ENCODE measurements around the gene SUSD2.
"Not testable (repeated sequence)": the region's sequence is repeated elsewhere in the genome, so short reads cannot be mapped to it uniquely, and the experiment has no call there.

Gene SUSD2

GRCh38 chr22:24187731-24188644 lies 6.7 kb downstream of the SUSD2 start:
- no peak overlapping the region for H3K4me3 ChIP-seq (ENCODE audit: low read depth, low read length)

DNA sequence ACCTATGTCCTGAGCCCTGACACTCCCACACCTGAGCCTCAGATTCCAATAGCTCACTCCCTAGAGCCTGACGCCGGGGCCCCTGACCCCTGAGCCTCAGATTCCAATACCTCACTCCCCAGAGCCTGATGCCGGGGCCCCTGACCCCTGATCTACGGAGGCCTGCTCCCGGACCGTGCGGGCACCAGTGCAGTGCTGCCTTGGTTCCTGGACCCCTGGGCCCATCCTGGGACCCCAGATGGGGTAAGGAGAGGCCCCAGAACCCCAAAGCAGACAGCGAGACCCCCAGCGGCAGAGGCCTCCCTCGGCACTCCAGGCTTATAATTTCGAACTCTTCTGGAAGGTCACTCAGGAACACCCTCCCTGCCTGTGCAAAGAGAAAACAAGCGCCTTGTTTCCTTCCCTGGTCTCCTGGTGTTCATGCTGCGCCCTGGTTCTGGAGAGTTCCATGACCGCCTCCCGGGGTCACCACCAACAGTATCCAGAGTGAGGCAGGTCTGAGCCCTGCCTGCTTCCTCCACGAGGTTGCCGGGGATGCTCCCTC lies 7.5 kb downstream of the SUSD2 start:
- H3K4me3 ChIP-seq (ENCODE audit: low read depth, low read length) = no peak overlapping the region

GRCh38 chr22:24189249-24190158 lies 8.2 kb downstream of the SUSD2 start:
- no peak overlapping the region for H3K4me3 ChIP-seq (ENCODE audit: low read depth, low read length)

DNA sequence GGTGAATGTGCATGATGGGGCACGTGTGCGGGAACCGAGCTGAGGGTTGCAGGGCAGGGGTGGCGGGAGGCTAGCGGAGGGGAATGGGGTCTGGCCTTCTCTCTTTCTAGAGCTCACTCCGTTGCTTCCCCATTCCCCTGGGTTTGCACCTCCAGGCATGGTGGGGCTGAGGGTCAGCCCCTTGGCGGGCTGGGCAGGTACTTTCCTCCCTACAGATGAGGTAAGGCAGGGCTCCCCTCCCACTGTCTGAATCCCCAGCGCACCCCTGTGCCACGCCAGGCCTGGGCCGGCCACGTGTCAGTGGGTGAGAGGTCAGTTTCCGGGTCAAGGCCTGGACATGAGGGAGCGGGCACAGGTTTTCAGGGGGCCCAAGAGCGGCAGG lies 8.9 kb downstream of the SUSD2 start:
- H3K4me3 ChIP-seq (ENCODE audit: low read depth, low read length) = no peak overlapping the region

DNA sequence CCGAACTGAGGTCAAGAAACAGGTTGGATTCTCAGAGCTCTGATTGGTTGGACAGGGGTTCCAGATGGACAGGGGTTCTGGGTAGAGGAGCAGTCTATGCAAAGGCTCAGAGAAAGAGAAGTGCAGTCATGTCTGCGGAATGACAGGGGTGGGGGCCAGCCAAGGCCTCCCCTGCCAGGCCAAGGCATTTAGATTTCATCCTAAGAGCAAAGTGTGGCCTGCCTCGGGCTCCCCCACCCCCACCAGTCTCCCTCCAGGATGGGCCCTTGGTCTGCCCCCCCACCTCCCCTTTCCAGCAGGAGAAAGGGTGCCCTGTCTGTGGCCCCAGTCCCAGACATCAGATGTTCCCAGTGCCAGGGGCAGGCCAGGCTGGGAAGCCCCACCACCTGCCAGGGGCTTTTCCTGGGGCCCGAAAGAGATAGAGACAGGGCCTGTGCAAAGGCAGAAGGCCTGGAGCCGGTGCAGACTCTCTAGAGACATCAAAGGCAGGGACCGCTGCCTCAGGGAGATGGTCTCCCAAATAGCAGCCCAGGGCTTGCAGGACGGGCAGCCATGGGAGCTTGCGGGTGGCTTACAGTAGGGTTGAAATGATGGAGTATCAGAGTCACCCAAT lies 9.4 kb downstream of the SUSD2 start:
- H3K4me3 ChIP-seq (ENCODE audit: low read depth, low read length) = no peak overlapping the region

DNA sequence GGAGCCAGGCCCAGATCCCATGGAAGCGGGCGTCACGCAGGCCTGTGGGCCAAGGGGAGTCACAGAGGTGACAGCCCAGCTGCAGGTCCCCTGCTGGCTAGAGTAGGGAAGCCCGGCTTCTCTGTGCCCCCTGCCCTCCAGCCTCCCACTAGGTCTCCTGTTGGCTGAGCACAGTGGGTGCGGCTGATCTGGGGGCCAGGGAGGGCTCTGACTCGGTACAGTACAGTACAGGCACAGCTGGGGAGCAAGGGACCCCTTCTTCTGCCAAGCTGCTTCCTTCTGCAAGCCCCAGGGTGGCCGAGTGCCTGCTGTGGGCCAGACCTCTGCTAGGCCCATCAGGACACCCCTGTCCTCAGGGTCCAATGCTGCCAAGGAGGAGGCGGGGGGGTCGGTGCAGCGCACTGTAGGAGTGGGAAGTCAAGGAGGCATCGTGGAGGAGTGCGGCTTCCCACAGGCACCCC lies 10.1 kb downstream of the SUSD2 start:
- H3K4me3 ChIP-seq (ENCODE audit: low read depth, low read length) = no peak overlapping the region

DNA sequence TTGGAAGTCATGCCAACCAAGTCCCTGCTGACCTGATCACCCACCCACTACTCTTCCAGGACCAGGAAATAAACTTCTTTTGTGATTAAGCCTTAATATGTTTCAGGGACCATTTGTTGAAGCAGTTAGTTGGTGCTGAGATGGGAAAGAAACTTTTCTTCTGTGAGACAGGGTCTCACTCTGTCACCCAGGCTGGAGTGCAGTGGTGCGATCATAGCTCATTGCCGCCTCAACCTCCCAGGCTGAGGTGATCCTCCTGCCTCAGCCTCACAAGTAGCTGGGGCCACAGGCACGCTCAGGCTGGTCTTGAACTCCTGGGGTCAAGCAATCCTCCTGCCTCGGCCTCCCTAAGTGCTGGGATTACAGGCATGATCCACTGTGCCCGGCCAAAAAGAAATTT lies 10.6 kb downstream of the SUSD2 start:
- no peak overlapping the region for H3K4me3 ChIP-seq (ENCODE audit: low read depth, low read length)

DNA sequence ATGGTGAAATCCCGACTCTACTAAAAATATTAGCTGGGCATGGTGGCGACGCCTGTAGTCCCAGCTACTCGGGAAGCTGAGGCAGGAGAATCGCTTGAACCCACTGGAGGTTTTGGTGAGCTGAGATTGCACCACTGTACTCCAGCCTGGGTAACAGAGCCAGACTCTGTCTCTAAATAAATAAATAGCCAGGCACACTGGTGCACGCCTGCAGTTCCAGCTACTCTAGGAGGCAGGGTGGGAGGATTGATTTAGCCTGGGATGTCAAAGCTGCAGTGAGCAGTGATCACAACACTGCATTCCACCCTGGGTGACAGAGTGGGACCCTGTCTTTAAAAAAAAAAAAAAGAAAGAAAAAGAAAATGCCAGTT lies 17.4 kb downstream of the SUSD2 start:
- H3K4me3 ChIP-seq (ENCODE audit: low read depth, low read length) = no peak overlapping the region

DNA sequence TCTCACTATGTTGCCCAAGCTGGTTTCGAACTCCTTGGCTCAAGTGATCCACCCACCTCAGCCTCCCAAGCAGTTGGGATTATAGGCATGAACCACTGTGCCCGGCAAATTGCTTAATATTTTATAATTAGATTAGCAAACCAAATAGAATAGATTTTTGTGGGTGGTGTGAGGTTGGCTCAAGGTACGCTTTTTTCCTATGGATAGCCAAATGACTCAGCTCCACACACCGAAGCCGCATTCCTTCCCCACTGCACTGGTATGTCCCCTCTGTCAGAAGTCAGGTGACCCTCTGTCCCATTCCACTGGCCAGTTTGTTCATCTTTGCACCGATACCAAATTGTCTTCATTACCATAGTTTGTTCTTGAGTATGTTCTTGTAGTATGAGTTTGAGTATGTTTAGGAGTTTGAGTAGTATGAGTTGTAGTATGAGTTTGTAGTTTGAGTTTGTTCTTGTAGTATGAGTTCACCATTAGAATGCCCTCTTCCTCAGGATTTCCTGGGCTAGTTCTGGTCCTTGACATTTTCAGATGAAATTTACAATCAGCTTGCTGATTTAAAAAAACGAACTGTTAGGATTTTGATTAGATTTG lies 19.4 kb downstream of the SUSD2 start:
- H3K4me3 ChIP-seq (ENCODE audit: low read depth, low read length) = no peak overlapping the region

- H3K4me3 ChIP-seq (ENCODE audit: low read depth, low read length) = no peak overlapping the region
Measured at GRCh38 chr22:24201681-24202614, 20.7 kb downstream of the SUSD2 start.

DNA sequence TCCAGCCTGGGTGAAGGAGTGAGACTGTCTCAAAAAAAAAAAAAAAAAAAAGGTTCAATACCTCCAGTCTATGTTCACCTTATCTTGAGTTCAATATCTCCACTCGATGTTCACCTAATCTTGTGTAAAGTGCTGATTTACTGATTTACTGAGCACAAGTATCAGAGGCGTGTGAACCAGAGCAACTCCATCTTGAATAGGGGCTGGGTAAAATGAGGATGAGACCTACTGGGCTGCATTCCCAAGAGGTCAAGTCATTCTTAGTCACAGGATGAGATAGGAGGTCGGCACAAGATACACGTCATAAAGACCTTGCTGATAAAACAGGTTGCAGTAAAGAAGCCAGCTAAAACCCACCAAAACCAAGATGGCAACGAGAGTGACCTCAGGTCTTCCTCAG lies 22.6 kb downstream of the SUSD2 start:
- not testable (repeated sequence) for H3K4me3 ChIP-seq (ENCODE audit: low read depth, low read length)

- H3K4me3 ChIP-seq (ENCODE audit: low read depth, low read length) = no peak overlapping the region
Measured at GRCh38 chr22:24205438-24206195, 24.3 kb downstream of the SUSD2 start.

DNA sequence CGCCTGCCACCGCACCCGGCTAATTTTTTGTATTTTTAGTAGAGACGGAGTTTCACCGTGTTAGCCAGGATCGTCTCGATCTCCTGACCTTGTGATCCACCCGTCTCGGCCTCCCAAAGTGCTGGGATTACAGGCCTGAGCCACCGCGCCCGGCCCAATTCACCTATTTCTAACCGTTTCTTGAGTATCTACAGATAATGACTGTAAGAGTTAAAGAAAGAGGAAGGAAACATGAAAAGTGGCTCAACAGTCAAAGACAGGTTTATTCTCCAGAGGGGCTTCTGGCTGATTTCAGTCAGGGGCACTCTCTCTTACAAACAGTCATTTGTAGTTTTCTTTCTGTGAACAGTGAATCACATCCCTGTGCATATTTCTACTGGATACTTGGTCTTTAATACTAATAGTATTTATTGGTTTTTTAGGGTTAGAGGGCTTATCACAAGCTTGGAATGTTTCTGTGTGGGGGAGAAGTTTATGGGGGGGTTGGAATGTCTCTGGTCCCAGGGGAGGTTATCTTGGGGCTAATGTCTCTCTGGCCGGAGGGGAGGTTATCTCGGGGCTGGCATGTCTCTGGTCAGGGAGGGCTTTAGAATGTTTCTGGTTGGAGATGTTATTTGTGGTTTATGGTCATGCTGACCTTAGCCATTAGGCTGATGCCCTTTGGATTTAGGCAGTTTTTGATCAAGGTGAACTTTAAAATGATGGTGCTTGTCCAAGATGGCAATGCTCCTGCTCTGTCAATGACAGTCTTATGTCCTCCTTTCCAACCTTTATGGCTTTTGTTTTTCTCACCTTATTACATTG lies 25.4 kb downstream of the SUSD2 start:
- not testable (repeated sequence) for H3K4me3 ChIP-seq (ENCODE audit: low read depth, low read length)

DNA sequence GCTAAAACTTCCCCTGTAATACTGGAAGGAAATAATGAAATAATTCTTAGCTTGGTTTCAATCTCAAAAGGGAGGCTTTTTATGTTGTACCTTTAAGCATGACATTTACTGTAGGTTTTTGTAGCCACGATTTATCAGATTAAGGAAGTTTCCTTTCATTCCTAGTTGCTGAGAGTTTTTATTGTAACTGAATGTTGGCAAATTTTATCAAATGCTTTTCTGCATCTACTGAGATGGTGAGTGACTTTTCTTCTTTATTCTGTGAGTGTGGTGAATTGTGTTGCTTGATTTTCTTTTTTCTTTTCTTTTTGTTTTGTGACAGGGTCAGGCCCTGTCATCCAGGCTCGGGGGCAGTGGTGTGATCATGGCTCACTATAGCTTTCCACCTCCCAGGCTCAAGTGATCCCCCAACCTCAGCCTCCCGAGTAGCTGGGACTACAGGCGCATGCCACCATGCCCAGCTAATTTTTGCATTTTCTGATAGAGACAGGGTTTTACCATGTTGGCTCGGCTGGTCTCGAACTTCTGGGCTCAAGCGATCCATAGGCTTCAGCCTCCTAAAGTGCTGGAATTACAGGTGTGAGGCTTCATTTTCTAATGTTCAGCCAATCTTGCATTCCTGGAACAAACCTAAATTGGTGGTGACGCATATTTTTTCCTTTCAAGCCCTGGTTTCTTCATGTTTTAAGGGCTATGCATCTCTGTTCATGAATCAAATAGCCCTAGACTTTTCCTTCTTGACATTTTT lies 26.2 kb downstream of the SUSD2 start:
- H3K4me3 ChIP-seq (ENCODE audit: low read depth, low read length) = no peak overlapping the region

DNA sequence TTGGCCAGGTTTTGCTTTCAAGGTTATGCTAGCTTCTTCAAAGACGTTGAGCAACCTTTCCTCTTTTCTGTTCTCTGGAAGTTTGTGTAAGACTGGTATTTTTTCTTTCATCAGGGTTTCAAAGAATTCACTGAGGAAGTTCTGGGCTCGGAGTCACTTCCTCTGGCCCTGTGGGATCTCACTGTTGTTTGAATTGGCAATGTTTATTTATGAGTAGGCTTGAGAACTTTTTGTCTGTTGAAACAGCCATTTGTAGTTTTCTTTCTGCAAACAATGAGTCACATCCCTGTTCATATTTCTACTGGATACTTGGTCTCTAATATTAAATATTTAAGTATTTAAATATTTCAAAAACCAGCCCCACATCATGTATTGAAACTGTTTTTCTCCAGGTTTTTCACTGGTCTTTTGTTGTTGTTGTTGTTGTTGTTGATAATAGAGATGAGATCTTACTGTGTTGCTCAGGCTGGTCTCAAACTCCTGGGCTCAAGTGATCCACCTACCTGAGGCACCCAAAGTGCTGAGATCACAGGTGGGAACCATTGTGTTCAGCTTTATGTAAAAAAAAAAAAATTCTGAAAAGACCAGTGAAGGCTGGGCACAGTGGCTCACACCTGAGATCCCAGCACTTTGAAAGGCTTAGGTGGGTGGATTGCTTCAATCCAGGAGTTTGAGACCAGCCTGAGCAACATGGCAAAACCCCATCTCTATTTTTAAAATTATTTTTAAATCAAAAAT lies 26.9 kb downstream of the SUSD2 start:
- H3K4me3 ChIP-seq (ENCODE audit: low read depth, low read length) = no peak overlapping the region

- no peak overlapping the region for H3K4me3 ChIP-seq (ENCODE audit: low read depth, low read length)
Measured at GRCh38 chr22:24209016-24209415, 27.7 kb downstream of the SUSD2 start.

- H3K4me3 ChIP-seq (ENCODE audit: low read depth, low read length) = no peak overlapping the region
Measured at GRCh38 chr22:24209687-24210086, 28.4 kb downstream of the SUSD2 start.
